Measurements from ENCODE around the gene CDR2L.

Gene CDR2L

DNA sequence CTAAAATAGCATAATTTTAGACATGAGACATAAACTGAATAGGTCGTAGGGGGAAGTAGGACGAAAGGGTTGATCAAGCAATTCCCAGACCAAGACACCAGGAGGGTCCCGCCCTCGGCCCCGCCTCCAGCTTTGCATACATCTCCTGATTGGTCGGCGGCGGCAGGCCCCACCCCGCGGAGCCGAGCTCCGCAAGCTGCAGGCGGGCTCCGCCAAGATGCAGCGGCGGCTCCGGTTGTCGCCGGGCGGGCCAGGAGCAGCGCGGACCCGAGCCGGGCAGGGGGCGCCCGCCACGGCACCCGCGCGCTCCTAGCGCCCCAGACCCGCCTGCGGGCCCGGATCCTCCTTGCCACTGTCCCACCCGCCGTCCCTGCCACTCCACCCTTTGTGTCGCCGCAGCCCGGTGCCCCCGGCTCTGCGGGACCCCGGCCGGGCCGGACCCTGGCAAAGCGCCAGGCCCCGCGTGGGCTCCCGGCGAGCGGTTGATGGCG is at the start of gene CDR2L:
CDR2L (plus strand) TSS at position 215 of the 491 bp plus-strand sequence. CDS start 412 bp downstream, outside the sequence.
- DNase-seq: peak; percentile 86

DNA sequence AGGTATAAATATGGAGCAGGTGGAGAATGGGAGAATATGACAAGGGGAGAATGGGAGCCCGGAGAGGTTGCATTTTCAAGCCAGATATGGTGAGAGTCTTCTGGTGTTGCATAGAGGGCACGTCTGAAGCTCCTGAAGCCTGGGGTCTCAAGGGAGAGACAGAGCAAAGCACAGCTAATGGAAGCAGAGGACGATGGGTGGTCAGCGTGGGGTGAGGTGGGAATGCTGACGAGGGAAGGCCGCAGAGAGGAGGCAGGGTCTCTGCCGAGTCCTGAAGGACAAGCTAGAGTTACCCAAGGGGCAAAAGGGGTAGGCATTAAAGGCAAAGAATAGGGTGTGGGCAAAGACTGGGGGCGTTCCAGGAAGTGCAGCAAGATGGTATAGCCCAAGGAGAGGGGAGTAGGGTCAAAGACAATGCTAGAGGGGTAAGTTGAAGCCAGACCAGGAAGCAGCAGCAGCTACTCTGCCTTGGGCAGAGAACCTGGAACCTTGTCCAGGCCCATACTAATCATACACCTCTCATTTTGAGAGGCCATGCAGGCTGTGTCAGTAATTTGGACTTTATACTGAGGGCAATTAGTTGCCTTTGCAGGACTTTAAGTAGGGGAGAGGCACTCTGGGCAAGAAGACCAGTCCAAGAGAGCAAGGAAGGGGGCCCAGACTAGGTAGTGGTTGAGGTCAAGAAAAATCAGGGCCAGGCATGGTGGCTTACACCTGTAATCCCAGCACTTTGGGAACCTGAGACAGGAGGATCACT is 49.1 kb upstream of the CDR2L start:
- no peak for DNase-seq

DNA sequence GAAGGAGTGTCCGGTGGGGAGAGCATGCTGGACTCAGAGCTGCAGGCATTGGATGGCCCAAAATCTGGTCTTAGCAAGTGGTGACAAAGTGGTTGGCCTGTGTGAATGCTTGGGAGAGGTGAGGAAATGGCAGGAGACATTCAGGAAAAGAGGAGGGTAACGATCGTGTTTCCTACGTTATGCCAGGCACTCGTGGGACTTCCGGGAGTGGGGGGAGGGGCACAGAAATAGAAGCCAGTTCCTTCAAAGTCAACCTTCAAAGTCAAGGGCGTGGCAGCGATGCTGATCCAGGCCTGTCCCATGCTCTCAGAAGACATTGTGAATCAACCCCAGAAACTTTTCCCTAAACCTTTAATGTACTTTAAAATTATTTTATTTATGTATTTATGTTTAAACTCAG is 47.9 kb upstream of the CDR2L start:
- DNase-seq: no peak

DNA sequence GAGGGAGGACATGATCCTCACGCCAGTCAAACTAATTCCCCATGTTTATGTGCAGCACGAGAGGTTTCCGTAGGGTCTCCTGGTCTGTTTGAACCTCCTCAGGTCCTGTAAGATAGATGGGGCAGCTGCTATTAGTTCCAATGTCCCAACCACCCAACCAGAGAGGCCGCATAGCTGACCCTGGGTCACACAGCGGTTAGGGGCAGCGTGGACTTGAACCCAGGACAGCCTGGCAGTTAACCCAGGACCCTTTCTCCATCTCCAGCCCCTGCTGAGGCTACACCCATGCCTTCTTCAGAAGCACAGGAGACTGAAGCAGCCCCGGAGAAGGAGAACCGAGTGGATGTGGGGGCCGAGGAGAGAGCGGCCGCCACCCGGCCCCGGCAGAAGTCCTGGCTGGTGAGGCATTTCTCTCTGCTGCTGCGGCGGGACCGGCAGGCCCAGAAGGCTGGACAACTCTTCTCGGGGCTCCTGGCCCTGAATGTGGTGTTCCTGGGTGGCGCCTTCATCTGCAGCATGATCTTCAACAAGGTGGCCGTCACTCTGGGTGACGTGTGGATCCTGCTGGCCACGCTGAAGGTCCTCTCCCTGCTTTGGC is 46.2 kb upstream of the CDR2L start:
- no peak for DNase-seq

DNA sequence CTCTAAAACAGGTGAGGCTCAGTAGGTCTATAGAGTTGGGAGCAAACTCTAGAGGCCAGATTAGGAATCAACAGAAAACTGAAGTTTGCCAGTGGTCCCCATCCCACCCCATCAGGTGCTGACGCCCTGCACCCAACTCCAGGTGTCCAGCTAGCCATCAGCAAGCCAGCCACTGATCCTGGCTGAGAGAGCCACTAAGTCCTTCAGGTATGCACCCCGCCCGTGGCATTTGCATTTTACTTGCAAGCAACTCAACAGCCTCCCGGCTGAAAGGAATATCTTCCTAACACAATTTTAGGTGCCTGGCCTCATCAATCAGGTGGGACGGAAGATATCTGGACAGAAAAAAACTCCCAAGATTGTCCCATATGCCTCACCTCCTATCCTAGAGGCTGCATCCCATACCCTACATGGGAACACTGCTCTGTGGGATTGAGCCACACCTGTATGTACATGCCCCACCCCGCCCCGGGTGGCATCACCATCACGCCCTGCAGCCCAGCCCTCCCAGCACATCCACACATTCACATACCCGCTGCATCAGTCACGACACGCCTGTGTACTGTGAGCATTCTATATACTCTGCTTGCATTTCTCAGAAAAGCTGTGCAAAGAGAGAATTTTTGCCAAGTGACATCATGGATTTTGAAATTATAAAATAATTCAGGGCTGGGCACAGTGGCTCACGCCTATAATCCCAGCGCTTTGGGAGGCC is 43.5 kb upstream of the CDR2L start:
- DNase-seq: no peak

DNA sequence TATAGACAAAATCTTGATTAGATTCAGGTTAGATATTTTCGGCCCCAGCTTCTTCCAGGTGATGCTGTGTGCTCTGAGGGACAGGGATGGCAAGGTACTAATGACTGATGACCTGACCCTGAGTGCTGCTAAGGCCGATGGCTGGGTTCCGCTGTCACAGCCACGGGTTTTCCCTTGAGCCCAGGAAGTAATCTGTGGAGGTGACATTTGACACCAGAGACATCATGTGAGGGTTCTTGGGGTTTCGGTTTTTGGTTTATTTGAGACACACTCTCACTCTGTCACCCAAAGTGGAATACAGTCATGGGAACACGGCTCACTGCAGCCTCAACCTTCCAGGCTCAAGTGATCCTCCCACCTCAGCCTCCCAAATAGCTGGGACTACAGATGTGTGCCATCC is 41.9 kb upstream of the CDR2L start:
- no peak for DNase-seq

DNA sequence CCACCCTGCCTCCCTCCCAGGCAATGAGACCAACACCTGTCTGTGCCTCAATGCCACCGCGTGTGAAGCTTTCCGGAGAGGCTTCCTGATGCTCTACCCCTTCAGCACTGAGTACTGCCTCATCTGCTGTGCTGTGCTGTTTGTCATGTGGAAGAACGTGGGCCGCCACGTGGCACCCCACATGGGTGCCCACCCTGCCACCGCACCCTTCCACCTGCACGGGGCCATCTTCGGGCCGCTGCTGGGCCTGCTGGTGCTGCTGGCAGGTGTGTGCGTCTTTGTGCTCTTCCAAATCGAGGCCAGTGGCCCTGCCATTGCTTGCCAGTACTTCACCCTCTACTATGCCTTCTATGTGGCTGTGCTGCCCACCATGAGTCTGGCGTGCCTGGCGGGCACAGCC is 40.8 kb upstream of the CDR2L start:
- no peak for DNase-seq

DNA sequence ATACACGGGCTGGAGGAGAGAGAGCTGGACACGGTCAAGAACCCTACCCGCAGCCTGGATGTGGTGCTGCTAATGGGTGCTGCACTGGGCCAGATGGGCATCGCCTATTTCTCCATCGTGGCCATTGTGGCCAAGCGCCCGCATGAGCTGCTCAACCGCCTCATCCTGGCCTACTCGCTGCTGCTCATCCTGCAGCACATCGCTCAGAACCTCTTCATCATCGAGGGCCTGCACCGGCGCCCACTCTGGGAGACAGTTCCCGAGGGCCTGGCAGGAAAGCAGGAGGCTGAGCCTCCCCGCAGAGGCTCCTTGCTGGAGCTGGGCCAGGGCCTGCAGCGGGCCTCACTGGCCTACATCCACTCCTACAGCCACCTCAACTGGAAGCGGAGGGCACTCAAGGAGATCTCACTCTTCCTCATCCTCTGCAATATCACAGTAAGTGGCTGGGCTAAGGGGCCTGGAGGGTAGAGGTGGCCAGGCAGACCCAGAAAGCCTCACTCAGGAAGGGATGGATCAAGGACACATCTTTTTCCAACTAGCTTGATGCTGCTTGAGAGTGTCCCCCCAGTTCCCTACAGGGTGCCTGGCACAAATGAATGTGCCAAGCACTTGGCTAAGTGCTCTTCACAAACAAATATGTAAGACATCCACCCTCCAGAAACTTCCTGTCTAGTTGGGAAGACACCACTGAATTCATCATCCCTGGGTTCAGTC is 40.2 kb upstream of the CDR2L start:
- no peak for DNase-seq

DNA sequence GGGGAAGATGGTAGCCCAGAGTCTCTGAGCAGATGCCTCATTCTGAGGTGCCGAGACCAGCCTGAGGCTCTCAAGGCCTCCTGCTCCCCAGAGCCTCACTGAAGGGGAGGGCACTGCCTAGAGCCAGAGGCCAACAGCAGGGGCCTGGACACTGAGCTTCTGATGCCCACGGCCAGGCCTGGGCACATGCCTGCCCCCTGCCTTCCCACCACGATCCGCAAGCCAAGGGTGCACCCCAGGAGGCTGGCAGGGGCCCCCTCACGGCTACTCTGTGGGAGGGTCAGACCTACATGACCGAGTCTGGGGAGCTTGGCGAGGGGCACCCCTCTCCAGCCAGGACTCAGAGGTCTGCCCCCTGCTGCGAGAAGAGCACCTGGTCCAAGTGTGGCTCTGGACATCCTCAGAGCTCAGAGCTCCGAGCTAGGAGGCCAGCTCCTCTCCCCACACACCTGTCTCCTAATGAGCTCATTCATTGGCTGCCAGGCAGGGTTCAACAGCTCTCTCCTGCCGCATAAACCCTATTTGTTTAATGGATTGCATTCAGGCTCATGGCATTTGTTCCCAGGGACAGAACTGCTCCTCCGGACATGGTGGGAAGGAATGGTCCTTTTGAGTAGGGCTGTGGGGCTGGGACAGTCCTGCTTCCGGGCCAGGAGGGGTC is 37.8 kb upstream of the CDR2L start:
- DNase-seq: peak; percentile 51

DNA sequence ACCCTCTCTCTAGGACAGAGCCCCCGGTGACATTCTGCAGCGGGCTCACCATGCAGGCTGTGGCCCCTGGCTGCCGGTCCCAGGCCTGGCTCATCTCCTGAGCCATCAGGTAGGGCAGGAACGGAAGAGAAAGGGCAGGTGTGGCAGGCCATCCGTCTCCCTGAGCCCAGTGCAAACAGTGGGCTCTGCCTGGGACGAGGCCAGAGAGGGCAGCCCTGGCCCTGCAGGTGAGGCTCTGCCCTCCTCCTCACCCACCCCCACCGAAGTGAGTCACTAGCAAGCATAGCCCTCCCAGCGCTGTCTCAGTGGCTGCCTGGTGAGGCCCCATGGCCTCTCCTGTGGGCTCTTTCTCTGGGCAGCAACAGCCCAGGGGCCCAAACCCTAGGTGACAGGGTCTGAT is 37.2 kb upstream of the CDR2L start:
- peak; percentile 42 for DNase-seq

DNA sequence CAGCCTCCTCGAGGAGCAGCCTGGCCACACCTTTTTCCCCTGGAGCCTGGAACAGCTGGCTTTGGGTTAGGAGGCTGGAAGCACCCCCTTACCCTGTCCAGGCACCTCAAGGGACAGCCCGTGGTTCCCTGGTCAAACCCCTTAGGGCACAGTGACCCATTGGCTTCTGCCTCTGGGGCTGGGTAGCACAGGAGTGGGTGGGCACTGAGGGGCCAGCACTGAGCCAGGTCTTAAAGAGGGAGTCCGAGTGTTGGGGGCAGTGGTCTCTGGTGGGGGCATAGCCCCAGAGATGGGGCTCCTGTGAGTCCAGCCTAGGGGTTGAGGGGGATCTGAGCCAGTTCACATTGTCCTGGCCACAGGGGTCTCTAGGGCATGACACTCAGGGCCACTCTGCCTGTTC is 36.4 kb upstream of the CDR2L start:
- DNase-seq: no peak

DNA sequence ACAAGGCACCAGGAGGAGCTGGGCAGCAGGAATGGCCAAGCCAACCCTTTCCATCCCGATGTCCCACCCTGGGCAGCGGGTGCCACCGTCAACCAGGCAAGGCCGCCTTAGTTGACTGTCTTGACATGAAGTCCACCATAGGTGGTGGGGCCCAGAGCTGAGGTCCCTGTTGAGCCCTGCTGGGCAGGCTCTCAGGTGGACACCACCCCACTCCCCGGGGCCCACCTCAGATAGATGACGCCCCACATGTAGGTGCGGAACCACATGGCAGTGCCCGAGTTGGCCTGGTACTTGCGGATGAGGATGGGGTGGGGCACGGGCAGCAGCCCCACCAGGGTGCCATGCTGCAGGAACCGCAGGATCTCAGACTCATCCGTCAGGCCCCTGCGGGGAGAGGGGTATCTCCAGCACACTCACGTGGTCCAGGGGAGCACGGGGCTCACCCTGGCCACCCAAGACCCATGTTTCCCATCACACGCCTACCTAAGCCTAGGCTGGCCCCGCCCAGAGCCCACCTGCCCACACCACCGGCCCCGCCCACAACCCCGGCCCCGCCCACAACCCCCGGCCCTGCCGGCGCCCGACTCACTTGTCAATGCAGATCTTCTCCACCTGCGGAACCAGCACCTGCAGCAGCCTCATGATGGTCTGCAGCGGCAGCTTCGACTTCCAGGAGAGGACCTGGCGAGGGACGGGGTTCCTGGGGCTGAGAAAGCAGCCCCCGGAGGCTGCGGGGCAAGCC is 35.6 kb upstream of the CDR2L start:
- DNase-seq: no peak

DNA sequence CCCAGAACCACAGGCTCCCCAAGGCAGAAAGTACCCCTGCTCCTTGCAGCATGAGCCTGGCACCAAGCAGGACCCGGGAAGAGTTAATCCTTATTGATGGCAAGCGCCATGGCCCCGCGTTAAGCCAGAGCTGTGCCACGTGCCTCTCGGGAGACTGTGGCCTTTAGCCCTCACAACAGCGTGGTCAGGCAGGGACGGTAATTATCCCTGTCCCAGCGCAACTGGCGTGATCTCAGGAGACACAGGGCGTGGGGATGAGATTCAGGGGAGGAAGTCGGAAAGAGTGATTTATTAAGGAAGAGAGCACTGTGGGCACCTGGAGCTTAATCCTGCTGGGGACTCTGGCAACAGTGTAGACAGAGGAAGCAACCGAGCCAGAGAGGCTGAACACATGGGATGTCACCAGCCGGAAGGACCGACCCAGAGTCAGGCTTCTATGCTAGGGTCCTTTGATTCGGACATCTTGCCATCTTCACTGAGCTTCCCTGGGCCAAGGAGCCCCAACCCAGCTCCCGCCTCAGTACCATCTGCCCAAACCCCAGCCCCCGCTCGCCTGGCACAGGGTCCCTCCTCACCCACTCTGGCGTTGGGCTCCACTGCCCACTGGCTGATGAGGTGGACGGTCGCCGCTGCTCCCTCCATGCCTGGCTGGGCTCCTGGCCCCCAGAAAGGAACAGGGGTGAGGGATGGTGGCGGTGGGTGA is 34.9 kb upstream of the CDR2L start:
- no peak for DNase-seq

DNA sequence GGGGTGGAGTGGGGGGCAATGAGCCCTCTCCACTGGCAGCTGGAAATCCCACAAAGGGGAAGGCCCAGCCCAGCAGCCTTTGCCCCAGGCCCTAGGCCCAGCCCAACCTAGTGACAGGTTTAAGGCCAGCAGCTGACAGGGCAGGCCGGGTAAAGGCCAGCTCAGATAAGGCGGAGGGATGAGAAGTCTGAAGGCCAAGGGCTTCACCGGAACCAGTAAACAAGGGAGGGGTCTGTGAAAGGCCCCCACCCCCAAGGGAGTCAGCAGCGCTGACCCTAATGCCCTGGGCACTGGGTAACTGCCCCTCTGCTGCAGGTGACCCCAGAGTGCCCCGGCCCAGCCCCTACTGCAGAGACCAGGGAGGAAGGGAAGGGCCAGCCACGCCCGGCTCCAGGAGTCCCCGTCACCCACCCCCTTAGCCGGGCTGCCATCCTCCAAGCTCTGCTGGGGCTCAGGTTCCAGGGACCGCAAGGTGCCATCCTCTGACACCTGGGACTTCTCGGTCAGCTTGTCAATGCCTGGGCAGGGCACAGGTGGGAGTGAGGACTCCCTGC is 34.2 kb upstream of the CDR2L start:
- DNase-seq: no peak

DNA sequence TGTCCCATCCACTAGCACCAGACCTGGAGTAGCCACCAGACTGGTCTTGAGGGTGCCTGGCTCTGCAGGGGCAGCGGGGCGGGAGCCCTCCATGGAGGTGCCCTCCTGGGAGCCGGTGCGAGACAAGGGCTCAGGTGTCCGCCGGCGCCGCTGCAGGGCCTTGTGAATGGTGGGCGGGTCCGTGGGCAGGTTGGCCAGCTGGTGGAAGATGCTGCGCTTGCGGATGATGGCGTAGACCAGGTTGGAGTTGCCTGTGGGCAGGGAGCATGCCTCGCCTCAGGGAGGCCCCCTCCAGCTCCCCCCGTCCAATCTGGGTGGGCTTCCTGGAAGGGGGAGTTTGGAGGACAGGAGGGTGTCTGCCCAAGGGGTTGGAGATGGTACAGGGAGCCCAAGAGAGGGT is 33.3 kb upstream of the CDR2L start:
- no peak for DNase-seq

DNA sequence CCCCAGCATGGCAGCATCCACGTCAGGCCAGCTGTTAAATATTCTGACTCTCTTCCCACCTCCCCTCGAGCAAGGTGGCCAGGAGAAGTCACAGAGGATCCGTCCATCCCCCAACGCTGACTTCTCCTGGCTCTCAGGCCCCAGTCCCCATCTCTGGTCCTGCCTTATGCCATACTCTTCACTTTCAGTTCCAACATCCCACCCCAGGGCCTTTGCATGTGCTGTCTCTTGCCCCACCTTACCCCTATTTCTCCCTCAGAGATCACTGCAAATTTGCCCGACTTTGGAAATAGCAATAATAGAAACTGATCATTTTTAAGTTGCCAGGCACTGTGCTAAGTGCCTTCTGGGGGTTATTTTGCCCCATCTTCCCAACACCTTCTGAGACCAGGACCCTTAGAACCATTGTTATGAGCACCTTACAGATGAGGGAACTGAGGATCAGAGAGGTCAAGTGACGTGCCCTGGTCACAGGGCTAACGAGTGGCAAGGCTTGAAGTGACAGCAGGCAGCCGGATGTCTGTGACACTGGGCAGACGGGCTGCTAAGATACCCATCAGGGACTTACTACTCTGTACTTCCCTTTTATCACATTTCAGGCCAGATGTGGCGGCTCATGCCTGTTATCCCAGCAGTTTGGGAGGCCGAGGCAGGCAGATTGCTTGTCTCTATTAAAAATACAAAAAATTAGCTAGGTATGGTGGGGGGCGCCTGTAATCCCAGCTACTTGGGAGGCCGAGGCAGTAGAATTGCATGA is 32.6 kb upstream of the CDR2L start:
- DNase-seq: no peak

DNA sequence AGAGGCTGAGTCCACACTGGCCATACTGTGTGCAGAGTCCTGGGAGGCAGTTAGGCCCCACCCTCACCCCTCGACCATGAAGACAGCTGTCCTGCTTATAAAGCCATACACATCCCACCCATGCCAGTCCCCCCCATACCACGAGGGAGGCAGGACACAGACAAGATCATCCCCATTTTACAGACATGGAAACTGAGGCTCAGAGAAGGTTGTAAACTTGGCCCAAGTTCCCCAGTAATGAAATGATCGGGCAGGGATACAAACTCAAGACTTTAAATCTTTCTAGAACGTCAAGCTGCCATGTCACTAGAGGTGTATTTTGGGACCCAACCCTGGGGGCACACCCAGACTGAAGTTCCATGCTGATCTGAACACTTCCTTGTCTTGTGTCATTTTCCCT is 31.3 kb upstream of the CDR2L start:
- DNase-seq: no peak

DNA sequence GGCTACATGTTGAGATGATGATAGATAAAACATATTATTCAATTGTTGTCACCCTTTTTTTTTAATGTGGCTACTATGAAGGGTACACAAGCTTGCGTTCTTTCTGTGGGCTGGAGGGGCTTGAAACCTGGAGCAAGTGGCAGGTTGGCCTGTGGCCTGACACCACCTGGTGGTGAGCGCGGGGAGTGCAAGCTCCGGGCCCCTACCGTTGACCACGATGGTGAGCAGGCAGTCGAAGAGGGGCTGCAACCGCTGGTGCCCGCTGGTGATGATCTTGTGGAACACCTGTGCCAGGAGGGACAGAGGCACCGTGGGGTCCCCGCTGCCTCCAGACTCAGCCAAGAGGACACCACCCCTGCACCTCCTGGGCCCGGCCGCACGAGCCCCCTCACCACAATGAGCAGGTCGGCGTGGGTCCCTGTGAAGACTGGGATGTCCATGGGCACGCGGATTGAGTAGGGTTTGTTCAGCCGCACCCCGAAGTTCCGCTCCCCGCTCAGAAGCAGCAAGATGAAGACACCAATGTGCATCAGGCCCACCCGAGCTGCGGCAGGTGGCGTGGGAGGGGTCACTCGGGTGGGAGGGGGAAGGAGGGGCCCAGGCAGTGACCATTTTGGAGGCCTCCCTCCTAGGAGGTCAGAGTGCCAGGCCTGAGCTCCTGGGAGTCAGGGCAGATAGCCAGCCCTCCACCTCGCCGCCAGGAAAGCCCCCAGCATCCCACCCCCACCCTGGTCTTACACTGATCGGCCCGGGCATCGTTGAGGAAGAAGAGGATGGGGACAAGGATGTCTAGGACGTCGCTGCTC is 29.3 kb upstream of the CDR2L start:
- peak; percentile 4 for DNase-seq

DNA sequence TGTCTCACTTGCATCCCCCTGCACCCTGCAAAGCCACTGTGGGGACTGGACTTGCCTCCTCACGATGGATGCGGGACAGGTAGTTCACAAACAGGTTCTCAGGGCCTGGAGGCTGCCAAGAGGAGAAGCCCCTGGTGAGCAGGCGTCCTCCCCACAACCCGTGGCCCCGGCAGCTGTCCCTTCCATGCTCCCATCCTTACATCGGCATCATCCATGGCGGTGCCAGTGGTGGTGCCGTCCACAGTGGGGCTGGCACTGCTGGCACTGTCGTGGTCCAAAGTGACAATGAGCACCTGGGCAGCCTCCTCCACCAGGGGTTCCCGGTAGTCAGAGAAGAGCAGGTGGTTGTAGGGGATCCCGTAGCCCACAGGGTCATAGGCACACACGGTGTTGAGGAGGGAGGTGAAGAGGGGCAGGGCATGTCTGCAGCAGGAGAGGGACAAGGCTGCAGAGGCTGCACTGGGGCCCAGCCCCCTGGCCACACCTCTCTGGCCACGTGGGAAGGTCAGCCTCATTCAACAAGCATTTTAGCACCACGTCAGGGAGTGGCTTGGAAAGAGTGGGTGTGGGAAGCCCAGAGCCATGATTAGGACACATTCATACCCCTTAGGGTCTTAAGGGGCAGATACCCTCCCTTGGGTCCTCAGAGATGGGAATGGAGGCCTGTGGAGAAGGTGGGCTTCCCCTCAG is 27.5 kb upstream of the CDR2L start:
- no peak for DNase-seq
